Neural cell (in vitro differentiated cells): Measurements from ENCODE around the gene SH3PXD2A.

Experiments
- POLR2AphosphoS5 ChIP-seq: IDR thresholded peaks from 2 replicates; pipeline ENCODE4 v1.6.1; 2012
- TF ChIP-seq, protein P1 (sequence below): fragments of 450-650 bp; IDR thresholded peaks from 2 replicates; pipeline ENCODE4 v1.5.1; 2014; ENCODE audit warnings: antibody characterized with exemption, mild to moderate bottlenecking, moderate library complexity; ENCODE audit not compliant: poor library complexity, severe bottlenecking

GRCh38 chr10:103669944-103670343, 185.4 kb downstream of the SH3PXD2A start:
- TF ChIP-seq, protein P1, sequence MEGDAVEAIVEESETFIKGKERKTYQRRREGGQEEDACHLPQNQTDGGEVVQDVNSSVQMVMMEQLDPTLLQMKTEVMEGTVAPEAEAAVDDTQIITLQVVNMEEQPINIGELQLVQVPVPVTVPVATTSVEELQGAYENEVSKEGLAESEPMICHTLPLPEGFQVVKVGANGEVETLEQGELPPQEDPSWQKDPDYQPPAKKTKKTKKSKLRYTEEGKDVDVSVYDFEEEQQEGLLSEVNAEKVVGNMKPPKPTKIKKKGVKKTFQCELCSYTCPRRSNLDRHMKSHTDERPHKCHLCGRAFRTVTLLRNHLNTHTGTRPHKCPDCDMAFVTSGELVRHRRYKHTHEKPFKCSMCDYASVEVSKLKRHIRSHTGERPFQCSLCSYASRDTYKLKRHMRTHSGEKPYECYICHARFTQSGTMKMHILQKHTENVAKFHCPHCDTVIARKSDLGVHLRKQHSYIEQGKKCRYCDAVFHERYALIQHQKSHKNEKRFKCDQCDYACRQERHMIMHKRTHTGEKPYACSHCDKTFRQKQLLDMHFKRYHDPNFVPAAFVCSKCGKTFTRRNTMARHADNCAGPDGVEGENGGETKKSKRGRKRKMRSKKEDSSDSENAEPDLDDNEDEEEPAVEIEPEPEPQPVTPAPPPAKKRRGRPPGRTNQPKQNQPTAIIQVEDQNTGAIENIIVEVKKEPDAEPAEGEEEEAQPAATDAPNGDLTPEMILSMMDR = no peak
- TF ChIP-seq POLR2AphosphoS5 = no peak
